Measurements from ENCODE around the gene NVL.

DNA sequence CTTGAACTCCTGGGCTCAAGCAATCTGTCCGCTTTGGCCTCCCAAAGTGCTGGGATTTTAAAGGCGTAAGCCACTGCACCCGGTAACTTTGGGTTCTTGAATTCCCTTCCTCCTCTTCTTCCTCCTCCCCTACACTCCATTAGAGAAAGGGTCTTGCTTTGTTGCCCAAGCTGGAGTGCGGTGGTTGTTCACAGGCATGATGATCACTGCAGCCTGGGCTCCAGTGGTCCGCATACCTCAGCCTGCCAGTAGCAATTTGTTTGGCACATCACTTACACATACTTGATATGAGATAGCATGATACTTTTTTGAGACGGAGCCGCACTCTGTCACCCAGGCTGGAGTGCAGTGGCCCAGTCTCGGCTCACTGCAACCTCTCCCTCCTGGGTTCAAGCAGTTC lies 144.8 kb downstream of the NVL start:
- no peak for TF ChIP-seq EZH2 (IDR thresholded peaks at IDR 0.05; ENCODE audit: borderline replicate concordance, low read depth, low read length, severe bottlenecking)
- TF ChIP-seq POLR2A (IDR thresholded peaks at IDR 0.05; ENCODE audit: low read depth, low read length) = no peak
- TF ChIP-seq JUN (IDR thresholded peaks at IDR 0.05; ENCODE audit: borderline replicate concordance, insufficient read depth, insufficient read length, low read depth) = no peak
- TF ChIP-seq, protein P1, sequence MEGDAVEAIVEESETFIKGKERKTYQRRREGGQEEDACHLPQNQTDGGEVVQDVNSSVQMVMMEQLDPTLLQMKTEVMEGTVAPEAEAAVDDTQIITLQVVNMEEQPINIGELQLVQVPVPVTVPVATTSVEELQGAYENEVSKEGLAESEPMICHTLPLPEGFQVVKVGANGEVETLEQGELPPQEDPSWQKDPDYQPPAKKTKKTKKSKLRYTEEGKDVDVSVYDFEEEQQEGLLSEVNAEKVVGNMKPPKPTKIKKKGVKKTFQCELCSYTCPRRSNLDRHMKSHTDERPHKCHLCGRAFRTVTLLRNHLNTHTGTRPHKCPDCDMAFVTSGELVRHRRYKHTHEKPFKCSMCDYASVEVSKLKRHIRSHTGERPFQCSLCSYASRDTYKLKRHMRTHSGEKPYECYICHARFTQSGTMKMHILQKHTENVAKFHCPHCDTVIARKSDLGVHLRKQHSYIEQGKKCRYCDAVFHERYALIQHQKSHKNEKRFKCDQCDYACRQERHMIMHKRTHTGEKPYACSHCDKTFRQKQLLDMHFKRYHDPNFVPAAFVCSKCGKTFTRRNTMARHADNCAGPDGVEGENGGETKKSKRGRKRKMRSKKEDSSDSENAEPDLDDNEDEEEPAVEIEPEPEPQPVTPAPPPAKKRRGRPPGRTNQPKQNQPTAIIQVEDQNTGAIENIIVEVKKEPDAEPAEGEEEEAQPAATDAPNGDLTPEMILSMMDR (IDR thresholded peaks at IDR 0.05; ENCODE audit: extremely low read depth in 1 of 2, insufficient read depth in 1 of 2, low read depth in 1 of 2, low read length in 2 of 2) = no peak
- no peak for TF ChIP-seq POLR2AphosphoS5 (IDR thresholded peaks at IDR 0.05; ENCODE audit: insufficient read depth, low read depth, low read length)
- TF ChIP-seq, protein P2, sequence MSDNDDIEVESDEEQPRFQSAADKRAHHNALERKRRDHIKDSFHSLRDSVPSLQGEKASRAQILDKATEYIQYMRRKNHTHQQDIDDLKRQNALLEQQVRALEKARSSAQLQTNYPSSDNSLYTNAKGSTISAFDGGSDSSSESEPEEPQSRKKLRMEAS (IDR thresholded peaks at IDR 0.05; ENCODE audit: insufficient read depth, insufficient read length) = no peak
- TF ChIP-seq FOS (IDR thresholded peaks at IDR 0.05; ENCODE audit: borderline replicate concordance, insufficient read depth, low read length) = no peak

Data from endothelial cell of umbilical vein (primary cell).